NCI-H748 treated with DMSO at 0.1 percent for 48 hours (cell line): Measurements from ENCODE around the gene LDLRAP1.
"Not testable (repeated sequence)": the region's sequence is repeated elsewhere in the genome, so short reads cannot be mapped to it uniquely, and the experiment has no call there.

Source experiments
- DNase-seq: peaks from one replicate; lab custom pipeline; 2025; lab: John Stamatoyannopoulos, UW

Gene LDLRAP1

DNA sequence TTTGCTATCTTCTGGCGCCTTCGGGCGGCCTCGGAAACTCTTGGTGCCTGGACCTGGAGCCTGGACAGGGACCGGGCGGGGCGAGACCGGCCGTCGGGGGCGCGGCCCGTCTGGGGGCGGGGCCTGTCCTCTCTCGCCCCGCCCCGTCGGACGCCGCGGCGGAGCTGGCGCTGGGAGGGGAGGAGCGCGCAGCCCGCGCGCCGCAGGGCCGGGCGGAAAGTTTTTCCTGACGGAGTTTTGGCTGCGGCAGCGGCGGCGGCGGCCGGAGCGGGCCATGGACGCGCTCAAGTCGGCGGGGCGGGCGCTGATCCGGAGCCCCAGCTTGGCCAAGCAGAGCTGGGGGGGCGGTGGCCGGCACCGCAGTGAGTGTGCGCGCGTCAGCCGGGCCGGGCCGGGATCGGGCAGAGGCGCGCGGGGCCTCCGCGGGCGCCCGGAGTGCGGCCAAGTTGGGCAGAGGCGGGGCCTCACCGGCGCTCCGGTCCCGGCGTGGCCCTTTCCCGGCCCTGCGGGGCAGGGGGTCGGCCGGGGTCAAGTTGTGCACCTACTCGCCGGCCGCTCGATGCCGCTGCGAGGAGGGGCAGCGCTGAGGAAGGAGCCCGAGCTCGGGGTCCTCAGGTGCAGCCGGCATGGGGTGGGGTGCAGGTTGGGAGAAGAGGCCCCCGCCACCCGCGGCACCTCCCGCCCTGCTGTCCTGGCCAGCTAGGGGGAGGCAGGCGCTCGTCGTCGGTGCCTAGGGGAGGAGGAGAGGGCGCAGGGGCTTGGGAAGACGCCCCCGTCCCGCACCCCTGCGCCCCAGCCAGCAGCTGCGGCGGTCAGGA, at the start of gene LDLRAP1:
LDLRAP1 (plus strand) TSS at position 182 of the 818 bp plus-strand sequence; CDS start at position 275, 93 bp downstream.
- DNase-seq: no peak

- no peak for DNase-seq
Observed at GRCh38 chr1:25494952-25495351, 48.5 kb upstream of the LDLRAP1 start.

GRCh38 chr1:25500694-25501093, 42.7 kb upstream of the LDLRAP1 start:
- no peak for DNase-seq

- no peak for DNase-seq
Observed at GRCh38 chr1:25501235-25502058, 42.0 kb upstream of the LDLRAP1 start.

- DNase-seq: no peak
Observed at GRCh38 chr1:25502957-25503356, 40.4 kb upstream of the LDLRAP1 start.

DNA sequence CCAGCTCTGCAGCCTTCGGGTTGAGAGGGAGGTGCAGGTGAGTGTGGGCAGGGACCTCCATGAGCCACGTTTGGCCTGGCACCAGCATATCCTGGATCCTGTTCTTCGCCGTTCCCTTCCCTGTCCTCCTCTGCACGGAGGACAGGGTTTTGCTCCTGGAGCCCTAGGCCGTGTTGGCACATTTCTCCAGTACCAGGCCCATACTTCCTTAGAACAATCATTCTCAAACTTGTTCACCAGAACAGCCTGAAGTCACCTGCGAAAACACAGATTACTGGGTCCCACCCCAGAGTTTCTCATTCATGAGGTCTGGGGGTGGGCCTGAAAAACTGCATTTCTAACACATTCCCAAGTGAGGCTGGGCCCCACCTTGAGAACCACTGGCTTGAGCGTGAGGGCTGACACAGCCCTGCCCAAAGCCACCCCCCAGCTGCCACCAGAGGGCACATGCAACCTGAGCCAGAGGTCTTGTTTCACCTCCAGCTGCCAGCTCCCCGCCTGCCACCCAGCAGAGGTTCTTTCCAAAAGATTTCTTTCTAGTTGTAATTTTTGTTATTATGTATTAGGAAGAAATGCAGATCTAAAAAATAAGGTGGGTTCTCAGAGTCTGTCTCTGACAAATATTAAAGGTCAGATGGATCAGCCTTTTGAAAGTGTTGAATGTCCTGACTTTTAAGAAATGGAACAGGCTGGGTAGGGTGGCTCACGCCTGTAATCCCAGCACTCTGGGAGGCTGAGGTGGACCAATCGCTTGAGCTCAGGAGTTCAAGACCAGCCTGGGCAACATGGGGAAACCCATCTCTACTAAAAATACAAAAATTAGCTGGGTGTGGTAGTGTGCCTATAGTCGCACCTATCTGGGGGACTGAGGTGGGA, 39.6 kb upstream of the LDLRAP1 start:
- DNase-seq: no peak

DNA sequence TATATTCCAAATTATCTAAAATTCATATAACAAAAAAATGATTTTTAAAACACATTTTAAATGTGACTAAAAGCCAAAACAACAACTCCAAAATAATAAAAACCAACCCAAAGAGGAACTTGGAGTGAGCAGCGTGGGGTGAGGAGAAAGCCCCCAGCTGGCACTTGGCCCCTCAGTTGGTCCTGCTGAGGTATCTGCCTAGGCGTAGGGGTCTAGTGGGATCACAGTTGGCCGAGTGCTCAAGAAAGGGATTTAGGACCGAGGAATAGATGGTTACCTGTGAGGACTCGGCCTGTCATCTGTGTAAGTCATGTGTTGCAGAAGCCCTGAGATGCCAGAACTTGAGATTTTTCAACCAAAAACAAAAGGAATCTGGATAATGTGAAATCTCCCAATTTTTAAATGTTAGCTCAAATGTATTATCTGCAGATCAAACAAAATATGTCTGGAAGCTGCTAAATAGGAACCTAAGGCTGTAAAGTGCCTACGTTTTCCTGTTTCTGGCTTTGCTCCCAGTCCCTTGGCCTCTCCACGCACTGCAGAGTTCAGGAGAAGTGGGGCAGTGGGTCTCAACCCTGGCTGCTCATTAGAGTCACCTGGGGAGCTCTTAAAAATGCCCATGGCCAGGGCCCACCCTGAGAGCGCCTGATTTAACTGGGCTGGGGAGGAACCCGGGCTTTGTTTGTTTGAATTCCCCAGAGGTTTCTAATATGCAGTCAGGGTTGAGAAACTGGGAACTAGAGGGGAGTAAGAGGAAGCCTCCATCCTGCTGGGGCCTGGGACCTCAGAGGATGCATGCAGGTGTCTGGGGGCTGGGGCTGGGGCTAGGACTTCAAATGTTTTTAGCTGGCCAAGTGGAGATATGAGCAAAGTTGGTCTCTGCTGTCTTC, 38.5 kb upstream of the LDLRAP1 start:
- DNase-seq: no peak

DNA sequence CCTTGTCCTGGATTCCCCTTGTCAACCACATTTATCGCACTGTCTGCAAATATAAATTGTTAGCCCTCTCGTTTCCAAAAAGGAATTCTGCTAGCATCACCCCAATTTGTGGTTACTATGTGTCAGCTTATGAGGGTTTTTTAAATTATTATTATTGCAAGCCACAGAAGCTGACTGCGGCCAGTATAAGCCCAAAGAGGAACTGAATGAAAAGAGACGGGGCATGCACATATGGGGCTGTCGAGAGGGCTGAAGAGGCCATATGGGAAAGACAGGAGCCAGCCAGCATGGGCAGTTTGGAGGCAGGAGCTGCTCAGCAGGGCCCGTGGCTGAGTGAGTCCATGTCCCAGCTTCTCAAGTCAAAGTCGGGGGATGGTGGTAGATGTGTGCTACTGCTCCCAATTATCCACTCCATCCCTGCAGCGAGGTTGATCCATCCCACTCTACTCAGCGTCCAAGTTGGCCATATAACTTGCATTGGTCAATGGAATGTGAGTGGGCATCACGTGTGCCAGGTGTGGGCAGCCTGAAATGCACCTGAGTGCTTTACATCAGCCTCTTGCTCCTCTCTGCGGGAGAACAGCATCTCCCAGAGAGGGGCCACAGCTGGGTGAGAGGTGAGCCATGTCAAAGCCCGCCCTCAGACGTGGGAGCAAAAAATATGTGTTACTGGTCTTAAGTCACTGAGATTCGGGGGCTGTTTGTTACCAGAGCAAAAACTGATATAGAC, 37.6 kb upstream of the LDLRAP1 start:
- no peak for DNase-seq

- not testable (repeated sequence) for DNase-seq
Observed at GRCh38 chr1:25506566-25507463, 36.6 kb upstream of the LDLRAP1 start.

DNA sequence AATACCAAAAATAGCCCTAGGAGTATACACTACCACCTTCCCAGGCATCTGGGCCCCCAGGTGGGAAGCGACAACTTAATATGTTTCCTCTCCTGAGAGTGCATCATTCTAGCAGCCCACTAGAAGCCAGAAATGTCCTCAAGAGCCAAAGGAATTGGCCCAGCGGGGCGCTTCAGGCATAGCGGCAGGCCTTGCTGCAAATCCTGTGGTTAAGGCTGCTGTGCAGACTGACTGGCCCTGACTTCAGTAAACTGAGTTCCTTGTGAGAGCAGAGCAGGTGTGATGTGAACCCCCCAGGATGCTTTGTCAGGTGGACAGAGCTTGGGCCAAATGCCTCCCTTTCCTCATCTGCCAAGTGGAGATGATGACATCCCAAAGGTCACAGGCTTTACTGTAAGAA, 29.7 kb upstream of the LDLRAP1 start:
- no peak for DNase-seq

GRCh38 chr1:25515033-25515432, 28.4 kb upstream of the LDLRAP1 start:
- no peak for DNase-seq

DNA sequence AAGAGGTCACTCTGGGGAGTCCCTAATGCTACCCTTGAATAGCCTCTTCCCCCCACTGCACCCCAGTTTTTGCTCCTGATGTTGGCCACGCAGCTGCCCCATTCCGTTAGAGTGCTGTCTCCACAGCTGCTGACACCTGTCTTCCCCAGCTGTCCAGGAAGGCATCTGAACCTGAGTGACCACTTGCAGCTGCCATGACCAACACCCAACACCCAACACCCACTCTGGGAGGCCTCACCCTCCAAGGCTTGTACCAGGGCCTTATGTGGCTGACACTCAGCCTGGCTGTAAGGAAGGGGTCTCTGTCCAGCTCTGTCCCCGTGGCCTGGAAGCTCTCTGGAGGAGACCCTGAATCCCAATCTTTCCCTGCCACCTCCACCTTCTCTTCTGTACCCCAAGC, 26.7 kb upstream of the LDLRAP1 start:
- no peak for DNase-seq

DNA sequence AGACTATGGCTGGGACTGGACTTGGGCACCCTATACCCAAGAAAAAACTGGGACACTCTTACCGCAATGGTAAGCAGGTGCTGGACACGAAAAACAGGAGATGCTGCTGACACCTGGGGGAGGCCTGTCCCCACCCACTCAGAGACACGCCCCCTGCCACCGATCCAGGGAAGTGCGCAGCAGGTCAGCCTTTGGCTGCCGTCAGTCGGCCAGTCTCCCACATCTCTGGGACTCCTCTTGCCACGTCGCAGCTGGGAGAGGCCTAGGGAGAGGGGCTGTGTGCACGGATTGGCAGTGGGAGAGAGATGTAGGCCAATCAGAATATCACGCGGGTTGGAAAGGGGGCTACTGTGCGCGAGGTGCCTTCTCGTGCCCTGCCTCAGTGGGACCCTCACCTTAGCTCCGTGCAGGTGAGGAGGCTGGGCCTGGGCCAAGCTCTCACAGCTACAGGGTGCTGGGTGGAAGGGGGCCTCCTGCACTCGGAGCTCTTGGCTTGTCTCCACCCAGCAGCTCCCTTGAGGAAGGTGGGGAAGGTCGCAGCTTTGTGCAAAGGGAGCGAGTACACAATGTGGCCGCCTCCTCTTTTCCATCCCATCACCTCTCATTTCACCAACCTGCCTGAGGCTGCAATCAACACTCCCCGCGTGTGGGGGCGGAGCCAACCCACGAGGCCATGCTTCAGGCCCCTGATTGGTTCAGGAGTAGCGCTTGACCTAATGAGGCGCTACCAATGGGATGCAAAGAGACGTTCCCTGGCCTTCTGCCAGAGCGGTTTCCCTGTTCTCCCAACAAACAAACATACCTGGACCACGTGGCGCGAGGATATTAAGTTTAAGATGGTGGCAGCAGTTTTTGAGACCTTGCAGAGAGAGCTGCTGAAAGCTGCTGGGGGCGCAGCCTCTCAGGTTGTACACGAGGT, 25.7 kb upstream of the LDLRAP1 start:
- DNase-seq: no peak

DNA sequence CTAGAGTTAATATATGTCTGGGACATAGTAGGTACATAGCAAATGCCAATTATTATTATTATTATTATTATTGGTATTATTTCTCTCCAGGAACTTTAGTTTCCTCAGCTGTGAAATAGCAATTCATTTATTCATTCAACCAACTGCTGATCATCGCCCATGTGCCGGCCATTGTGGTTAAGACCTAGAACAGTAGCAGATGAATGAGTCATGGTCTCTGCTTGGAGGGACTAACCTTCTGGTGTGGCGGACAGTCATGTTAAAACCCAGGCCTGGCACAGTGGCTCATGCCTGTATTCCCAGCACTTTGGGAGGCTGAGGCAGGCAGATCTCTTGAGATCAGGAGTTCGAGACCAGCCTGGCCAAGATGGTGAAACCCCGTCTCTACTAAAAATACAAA, 23.8 kb upstream of the LDLRAP1 start:
- DNase-seq: no peak

DNA sequence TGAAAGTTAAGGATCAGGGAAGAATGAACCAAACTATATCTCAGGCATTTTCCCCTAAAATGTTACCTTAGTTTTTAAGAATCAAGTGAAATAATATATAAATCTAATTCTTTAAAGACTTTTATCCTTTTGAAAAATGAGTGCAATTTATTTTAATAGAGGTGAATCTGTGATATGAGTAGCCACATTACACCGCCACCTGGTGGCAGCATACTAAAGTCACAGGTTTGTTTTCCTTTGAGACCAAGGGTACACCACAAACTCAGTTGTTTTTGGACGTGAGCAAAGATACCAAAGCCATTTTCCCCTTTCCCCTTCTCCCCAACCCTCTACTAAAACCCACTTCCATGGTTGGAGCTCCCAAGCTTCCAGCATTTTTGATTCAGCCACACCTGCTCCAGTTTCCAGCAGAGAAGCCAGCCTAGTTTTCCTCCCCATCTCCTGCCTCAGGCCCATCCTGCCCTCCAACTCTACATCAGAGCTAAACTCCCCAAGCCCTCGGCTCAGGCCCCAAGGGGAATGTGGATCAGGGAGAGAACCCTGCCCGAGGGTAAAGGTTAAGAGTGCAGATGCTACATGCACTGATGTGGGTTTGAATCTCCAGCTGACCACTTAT, 22.9 kb upstream of the LDLRAP1 start:
- no peak for DNase-seq

GRCh38 chr1:25522031-25522655, 21.3 kb upstream of the LDLRAP1 start:
- no peak for DNase-seq

GRCh38 chr1:25523542-25523941, 19.9 kb upstream of the LDLRAP1 start:
- no peak for DNase-seq
